Left cardiac atrium (tissue), 4 donors: Measurements from ENCODE around the gene BCL2L14. TPM values are rescaled to one million over a fixed set of nuclear protein-coding genes. Genes with fewer than 3 reads are reported as not detected.

ENCODE experiments used
- ATAC-seq, 2 donors: fragments of 200-7000 bp; cut with Tn5 transposase; one replicate each; pipeline ENCODE4 v1.9.1; 2020; ENCODE audit warnings: mild to moderate bottlenecking in 2 of 2, moderate library complexity in 2 of 2
- DNase-seq: peaks from one replicate; pipeline ENCODE4 v3.0.0-alpha.2; 2020
- intact Hi-C, 2 donors: fragments of 100-400 bp; cut with DNase I; formaldehyde crosslinking; loops; one replicate each; pipeline versions ENCODE4 v1.14.1 to v1.15.1; 2022 to 2023
- microRNA-seq, 2 donors: library from miRNA; unstranded; fragments of <30 nt; microRNA quantifications; one replicate each; pipeline ENCODE4 v1.2.0, GENCODE V29; 2020
- total RNA-seq, 2 donors: library from RNA; stranded (reverse); fragmentation: NEBNext Ultra II Directional; extraction: Animal tissue kit (Norgen Biotek cat#: 25700); gene quantifications; one replicate each; pipeline ENCODE4 v1.2.1, GENCODE V29; 2021
- donor health status: DM: no; HTN: yes; CAD: no.
- donor health status: DM: no; HTN: yes; CAD: no; lungs with severe emphysema.
- donor health status: DM: yes; HTN: yes; CAD: no.
- donor health status: Dilated cardiomyopathy.

BCL2L14 gene
- total RNA-seq, 2 donors from 2014 or later: not detected

- intact Hi-C loops: no loop called here
- no peak for ATAC-seq
- no peak for DNase-seq
These were observed 76.4 kb downstream of the BCL2L14 start for GRCh38 chr12:12147111-12147510.

Small RNAs within 50 kb of the gene (microRNA-seq; reads per million reads assigned to microRNA genes)
- gene MIR1244-4: 0 reads per million in 2 donors

Other genes starting within 250 kb of the BCL2L14 start
- gene LRP6, start 196.1 kb downstream of the BCL2L14 start, total RNA-seq: 10 to 100 TPM; 20.9 to 30.3 TPM